Measurements from ENCODE around the gene PTPRJ. TPM values are rescaled to one million over a fixed set of nuclear protein-coding genes. Genes with fewer than 3 reads are reported as not detected.
A peak's percentile ranks its signal among the peaks of the same experiment; 100 is the strongest.

PTPRJ gene
- total RNA-seq, 1 experiment from 2014 or later = 9.2 TPM

DNA sequence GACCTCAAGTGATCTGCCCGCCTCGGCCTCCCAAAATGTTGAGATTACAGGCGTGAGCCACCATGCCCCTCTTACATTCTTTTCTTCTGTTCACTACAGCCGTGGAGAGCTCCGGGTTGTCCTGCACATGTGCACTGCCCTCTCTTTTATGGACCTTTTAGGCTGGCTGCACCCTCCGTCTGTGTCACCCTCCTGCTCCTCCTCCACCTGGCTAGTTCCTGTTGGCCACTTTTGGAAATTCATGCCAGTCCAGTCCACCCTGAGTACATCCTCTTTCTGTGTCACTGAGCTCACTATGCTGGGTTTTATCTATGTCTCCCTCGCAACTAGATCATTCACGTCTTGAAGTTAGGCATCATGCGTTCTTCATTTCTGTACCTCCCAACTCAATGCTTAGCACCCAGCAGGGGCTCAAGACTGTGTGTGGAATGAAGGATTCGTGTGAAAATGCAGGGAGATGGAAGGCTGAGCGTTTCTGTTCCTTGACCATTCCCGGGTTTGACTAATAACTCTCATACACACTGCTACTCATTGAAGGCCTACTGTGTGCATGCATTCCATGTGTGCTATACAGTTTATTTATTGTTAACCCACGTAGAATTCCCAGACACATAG is 60.6 kb downstream of the PTPRJ start:
- Histone ChIP-seq H3K36me3 (peaks cover 12% of the 10 kb centered on the region), H3K4me3 (no peak overlapping the region), H3K27me3 (no peaks in the 10 kb centered on the region), H3K9me3 (no peaks in the 10 kb centered on the region)
- DNase-seq = no peak

DNA sequence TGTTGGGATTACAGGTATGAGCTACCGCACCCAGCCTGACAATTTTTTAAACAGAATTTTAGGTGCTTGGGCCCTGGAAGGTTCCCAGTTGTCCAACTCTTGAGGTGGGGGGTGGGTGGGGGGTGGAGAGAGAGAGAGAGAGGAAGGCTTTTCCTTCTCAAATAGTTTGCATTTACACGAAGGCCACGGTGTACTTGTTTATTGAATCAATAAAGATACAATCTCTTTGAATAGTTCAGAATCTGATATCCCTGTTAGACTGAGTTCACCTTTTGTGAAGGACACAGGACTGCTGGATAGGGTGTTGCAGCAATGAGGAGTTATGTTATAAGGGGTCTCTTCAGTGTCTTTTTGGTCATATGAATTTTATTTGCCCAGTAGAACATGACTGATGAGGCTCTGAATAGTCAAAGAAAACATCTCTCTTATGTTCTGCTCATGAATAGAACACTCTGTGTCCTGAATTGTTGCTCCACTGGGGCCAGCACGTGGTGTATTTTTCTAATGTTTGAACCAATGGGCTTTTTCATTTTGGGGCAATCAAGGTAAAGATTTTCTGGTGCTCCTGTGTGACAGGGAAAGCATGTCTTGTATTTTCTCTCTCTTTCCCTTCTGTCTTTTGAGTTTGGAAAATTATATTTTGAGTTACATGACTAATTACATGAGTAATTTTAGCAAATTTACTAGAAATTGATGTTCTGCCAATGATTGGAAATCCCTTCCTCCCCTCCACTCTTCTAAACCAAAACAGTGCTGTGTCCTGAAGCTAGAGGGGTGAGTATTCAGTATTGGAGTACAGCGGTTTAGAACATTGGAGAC is 61.7 kb downstream of the PTPRJ start:
- H3K27me3 ChIP-seq = no peaks in the 10 kb centered on the region
- H3K36me3 ChIP-seq = peaks cover 7% of the 10 kb centered on the region
- H3K4me3 ChIP-seq = no peak overlapping the region
- no peak for DNase-seq
- H3K9me3 ChIP-seq = no peaks in the 10 kb centered on the region

DNA sequence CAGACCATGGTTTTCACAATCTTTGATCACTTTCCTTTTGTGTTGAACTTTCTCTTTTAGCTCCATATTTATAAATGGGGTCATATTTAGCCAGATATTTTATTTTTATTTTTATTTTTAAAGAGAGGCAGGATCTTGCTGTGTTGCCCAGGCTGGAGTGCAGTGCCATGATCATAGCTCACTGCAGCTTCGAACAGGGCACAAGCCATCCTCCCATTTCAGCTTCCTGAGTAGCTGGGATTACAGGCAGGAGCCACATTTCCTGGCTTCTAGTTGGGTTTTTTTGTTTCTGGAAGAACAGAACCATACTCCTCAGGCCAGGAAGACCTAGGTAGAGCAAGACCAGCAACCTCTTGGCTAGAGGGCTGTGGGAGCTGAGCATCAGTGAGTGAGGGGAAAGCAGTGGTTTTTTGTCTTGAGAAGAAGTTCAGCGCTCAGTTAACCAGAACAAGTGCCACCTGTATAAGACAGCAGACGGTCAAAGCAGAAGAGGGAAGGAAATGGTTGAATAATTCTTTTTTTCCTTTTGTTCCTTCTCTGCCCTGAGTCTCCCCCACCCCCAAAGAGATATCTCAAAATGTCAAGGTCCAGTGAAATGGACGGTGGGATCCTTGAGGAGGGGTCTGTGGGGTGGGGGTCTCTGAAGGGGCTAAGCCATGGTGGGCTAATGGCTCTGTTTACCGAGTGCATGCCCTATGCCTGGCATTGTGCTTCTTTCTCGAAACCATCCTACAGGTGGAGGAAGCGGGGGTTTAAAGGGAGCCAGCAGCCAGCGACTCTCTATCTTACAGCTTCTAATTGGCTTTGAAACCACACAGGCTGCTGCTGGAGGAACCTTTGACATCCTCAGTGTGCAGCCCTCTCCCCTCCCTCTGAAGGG is 63.0 kb downstream of the PTPRJ start:
- peaks cover 4% of the 10 kb centered on the region for H3K36me3 ChIP-seq
- DNase-seq = no peak
- H3K27me3 ChIP-seq = no peaks in the 10 kb centered on the region
- H3K9me3 ChIP-seq = no peaks in the 10 kb centered on the region
- H3K4me3 ChIP-seq = no peak overlapping the region

DNA sequence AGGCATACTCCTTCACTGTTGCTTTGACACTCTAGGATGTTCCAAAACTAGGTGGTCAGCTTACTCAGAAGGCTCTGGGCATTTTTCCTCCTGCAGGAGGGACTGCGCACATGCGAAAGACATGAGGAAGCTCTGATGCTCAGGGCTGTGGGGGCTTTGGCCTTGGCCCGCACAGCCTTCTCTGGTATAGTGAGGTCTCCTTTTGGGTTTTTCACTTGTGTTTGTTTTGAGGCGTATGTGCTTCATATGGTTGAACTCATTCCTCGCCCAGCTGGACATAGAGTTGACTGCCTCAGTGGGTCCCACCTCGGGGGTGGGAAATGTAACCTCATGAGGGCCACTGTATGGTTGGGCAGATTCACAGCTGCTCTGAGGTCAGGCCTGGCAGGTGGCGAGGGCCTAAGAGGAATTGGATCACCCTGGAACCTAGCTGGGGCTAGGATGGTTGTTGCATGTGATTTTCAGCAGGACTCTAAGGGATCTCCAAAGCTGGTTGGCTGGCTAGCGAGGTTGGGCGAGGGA is 63.7 kb downstream of the PTPRJ start:
- DNase-seq = no peak
- Histone ChIP-seq H3K9me3 (no peaks in the 10 kb centered on the region), H3K4me3 (no peak overlapping the region), H3K27me3 (no peaks in the 10 kb centered on the region), H3K36me3 (peaks cover 4% of the 10 kb centered on the region)

DNA sequence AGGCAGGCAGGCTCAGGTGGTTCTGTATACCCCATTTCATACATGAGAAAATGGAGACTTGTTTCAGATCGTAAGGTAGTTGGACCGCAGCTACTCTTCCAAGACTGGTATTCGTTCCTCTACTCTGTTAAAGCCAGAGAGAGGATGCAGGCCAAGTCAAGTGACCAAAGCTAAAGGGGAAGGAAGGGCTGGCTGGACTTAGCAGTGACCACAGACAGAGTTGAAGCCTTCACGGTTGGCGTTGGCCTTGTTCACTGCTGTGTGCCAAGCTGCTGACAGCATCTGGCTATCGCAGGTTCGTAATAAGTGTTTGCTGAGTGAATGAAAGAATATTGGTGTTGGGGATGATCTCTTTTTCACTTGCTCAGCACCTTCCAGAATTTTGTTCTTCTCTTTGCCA is 64.2 kb downstream of the PTPRJ start:
- no peak for DNase-seq
- H3K9me3 ChIP-seq = no peaks in the 10 kb centered on the region
- no peaks in the 10 kb centered on the region for H3K27me3 ChIP-seq
- H3K4me3 ChIP-seq = no peak overlapping the region
- H3K36me3 ChIP-seq = peaks cover 4% of the 10 kb centered on the region

DNA sequence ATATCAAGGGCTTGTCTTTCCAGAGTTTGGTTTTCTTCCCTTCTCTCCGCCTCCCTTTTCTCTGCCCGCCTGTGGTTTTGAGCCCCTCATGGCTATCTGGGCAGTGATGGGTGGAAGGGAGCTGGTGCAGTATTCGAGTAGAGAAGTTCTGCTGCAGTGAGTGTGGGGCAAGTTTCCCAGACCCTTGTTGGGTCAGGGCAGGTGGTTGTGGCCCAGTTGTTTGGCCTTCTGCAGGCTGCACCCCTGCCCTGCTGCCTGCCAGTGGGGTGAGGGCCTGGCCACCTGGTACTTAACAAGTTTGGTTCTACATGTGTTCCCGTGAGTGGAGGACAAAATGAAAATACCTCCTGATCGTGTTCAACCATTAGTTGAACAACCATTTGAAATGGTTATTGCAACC is 65.2 kb downstream of the PTPRJ start:
- H3K27me3 ChIP-seq = no peaks in the 10 kb centered on the region
- no peak for DNase-seq
- H3K4me3 ChIP-seq = no peak overlapping the region
- no peaks in the 10 kb centered on the region for H3K9me3 ChIP-seq
- H3K36me3 ChIP-seq = peaks cover 4% of the 10 kb centered on the region

DNA sequence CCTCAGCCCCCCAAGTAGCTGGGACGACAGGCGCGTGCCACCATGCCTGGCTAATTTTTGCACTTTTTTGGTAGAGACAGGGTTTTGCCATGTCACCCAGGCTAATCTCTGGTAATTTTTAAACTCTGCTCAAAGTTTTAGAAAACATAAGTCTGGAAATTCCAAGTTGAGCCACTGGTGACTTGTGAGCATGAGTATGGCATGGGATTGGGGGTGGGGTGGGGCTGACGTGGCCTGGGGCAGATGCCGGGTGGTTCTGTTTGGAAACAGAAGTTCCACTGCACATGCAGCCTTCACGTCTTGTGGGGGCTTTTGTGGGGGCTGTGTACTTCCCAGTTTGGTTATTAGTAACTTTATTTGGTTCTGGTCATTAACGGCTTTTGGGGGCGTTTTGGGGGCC is 67.3 kb downstream of the PTPRJ start:
- no peaks in the 10 kb centered on the region for H3K9me3 ChIP-seq
- no peak overlapping the region for H3K4me3 ChIP-seq
- H3K27me3 ChIP-seq = no peaks in the 10 kb centered on the region
- no peak for DNase-seq
- H3K36me3 ChIP-seq = no peaks in the 10 kb centered on the region; the same call in none of the 2 replicates

DNA sequence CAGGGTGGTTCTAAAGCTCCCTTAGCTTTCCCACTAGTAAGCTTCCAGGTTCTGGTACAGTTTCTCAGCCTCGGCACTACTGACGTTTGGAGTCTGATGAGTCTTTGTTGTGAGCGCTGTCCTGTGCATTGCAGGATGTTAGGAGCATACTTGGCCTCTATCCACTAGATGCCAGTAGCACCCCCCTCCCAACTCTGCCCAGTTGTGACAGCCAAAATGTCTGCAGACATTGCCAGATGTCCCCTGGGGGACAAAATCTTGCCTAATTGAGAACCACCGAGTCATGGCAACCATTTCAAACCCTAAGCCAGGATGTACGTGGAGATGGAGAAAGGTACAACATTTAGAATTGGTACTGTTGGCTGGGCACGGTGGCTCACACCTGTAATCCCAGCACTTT is 68.7 kb downstream of the PTPRJ start:
- H3K9me3 ChIP-seq = no peaks in the 10 kb centered on the region
- no peaks in the 10 kb centered on the region for H3K27me3 ChIP-seq
- no peak overlapping the region for H3K4me3 ChIP-seq
- no peaks in the 10 kb centered on the region; the same call in none of the 2 replicates for H3K36me3 ChIP-seq
- DNase-seq = no peak

DNA sequence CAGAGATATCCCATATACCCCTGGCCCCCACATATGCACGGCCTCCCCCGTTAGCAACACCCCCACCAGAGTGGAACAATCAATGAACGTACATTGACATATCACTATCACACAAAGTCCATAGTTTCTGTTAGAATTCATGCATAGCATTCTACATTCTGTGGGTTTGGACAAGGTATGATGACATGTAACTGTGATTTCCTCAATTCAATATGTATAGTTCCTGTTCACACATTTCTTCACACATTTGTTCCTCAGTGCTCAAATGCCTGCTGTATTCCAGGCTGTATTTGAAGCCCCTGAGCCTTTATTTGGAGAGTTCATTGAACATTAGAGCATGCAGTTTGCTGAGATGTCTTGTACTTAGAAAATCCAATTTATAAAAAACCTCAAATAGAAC is 69.9 kb downstream of the PTPRJ start:
- DNase-seq = no peak
- Histone ChIP-seq H3K27me3 (no peaks in the 10 kb centered on the region), H3K36me3 (no peaks in the 10 kb centered on the region; the same call in none of the 2 replicates), H3K9me3 (no peaks in the 10 kb centered on the region), H3K4me3 (no peak overlapping the region)

DNA sequence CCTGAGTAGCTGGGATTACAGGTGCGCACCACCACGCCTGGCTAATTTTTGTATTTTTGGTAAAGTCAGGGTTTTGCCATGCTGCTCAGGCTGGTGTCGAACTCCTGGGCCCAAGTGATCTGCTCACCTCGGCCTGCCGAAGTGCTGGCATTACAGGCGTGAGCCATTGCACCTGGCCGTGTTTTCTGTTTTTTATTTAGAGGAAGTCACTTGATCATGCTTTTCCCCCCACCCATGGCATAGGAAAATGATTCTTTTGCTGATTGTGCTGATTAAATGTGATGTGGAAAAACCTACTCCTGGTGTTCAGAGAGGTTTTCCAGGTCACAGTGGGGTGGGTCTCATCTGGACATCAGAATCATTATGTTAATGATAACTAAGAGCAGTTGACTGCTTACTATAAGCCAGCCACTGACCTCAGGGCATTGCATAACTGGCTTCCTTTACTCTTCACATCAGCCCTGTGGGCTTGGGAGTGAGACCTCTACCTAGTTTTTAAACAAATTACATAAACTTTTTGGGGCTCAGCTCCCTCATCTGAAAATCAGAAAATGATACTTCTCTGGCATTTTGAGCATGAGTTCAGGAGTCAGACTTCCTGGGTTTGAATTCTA is 71.0 kb downstream of the PTPRJ start:
- no peaks in the 10 kb centered on the region for H3K9me3 ChIP-seq
- no peaks in the 10 kb centered on the region; the same call in none of the 2 replicates for H3K36me3 ChIP-seq
- H3K4me3 ChIP-seq = no peak overlapping the region
- no peaks in the 10 kb centered on the region for H3K27me3 ChIP-seq
- no peak for DNase-seq

DNA sequence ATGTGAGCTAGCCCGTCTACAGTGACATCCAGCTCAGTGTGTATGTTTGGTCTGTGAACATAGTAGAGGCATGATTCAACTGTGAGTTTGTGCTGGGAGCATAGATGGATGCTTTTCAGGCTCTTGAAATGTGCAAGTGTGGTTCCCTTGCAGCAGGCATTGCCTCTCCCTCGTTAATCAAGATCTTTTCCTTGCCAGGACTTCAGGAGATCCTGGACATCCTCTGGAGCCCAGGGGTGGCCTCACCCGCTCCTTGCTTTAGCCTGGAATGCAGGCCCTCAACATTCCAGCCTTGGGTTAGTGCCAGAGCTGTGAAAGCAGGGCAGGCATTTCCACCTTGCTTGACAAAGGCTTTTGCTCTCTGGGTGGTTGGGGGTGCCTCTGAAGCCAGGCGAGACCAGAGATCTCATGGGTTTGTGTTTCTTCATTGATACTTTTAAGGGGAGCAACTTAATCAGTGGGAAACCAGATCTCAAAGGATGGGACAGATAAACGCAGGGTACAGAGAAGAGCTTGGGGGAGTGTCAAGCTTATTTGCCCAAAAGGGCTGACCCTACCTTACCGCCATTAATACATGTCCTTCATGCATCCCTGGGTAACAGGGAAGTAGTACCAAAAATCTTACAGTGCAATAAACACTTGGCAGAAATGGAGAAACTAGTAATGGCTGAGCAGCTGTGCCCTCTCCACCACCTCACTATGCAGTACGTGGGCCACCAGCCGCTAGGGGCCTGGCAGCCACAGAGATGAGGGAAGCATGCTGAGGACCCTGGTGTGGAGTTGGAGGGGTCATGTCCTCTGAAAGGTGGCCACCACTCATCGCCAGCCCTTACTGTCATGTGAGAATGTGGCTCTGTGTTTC is 72.1 kb downstream of the PTPRJ start:
- H3K27me3 ChIP-seq = no peaks in the 10 kb centered on the region
- peak; percentile 55 for DNase-seq
- H3K36me3 ChIP-seq = peaks cover 3% of the 10 kb centered on the region
- no peak overlapping the region for H3K4me3 ChIP-seq
- no peaks in the 10 kb centered on the region for H3K9me3 ChIP-seq

DNA sequence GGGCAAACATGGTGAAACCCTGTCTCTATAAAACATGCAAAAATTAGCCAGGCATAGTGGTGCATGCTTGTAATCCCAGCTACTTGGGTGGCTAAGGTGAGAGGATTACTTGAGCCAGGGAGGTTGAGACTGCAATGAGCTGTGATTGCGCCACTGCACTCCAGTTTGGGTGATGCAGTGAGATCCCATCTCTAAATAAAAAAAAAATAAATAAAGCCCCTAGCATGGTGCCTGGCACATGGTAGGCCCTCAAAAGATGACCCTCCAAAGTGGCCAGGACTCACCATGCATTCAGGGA is 74.6 kb downstream of the PTPRJ start:
- Histone ChIP-seq H3K27me3 (no peaks in the 10 kb centered on the region), H3K9me3 (no peaks in the 10 kb centered on the region), H3K36me3 (peaks cover 3% of the 10 kb centered on the region), H3K4me3 (no peak overlapping the region)
- DNase-seq = no peak

DNA sequence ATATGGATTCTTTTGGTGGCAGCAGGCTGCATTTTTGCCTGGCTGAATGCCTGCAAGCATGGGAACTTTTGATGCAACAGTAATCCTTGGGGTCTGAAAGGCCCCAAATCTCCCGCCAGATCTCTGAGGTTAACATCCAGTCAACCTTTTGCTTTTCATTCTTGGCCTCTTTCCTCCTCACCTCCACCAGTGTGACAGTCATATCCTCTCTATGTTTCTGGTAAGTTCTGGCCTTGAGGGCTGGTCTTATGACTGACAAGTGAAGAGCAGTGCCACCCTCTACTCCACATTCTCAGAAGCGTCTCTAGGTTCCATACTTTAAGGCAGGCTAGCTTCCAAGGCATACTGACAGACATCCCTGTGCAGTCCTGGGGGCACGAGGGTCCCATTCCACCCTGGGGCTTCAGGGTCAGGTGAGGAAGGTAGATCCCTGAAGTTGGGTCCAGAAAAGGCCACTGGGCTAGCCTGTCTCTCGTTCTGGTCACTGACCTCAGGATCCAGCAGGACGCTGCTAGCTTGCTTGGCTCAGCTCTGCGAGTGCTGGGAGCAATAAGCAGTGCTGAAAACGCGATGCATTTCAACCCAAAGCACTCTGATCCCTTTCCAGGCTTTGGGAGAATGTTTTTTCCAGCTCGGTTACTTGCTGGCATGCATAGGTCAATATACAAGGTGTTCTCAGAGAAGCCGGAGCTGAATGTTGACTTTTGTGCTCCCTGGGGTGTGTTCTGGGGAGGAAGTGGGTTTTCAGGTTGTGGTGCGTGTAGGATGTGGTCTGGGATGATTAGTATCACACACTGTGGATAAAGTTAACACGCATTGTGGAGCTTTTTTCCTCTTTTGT is 75.2 kb downstream of the PTPRJ start:
- Histone ChIP-seq H3K4me3 (no peak overlapping the region), H3K27me3 (no peaks in the 10 kb centered on the region), H3K9me3 (no peaks in the 10 kb centered on the region), H3K36me3 (peaks cover 3% of the 10 kb centered on the region; the same call in 1 of the 2 replicates)
- no peak for DNase-seq

DNA sequence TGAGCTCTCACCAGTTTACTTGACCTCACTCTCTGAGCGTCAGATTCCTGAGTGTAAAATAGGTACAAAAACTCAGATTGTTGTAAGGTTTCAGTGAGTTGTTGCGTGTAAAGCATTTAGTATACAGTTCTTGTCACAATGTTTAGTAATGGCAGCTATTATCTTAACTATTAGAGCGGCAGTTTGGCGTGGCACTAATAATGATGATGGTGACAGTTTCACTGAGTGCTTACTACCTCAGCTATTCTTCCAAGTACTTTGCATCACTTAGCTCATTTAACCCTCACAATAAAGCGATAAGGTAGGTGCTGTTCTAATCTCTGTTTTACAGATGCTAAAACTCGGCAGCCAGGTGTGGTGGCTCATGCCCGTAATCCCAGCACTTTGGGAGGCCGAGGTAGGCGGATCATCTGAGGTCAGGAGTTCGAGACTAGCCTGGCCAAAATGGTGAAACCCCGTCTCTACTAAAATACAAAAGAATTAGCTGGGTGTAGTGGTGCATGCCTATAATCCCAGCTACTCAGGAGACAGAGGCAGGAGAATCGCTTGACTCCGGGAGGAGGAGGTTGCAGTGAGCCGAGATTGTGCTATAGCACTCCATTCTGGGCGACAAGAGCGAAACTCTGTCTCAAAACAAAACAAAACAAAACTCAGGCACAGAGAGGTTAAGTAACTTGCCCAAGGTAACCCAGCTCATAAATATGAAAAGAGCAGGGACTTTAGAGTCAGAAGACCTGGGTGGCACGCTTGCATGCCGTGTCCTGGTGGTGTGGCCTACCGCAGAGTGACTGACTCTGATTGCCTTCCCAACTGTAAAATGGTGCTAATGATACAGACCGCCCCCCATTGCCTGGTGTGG is 76.2 kb downstream of the PTPRJ start:
- no peak for DNase-seq
- Histone ChIP-seq H3K4me3 (no peak overlapping the region), H3K9me3 (no peaks in the 10 kb centered on the region)

More for the DNA sequence above, 76.2 kb downstream of the PTPRJ start:
- H3K36me3 ChIP-seq = peaks cover 3% of the 10 kb centered on the region; the same call in 1 of the 2 replicates
- H3K27me3 ChIP-seq = no peaks in the 10 kb centered on the region
